ENCODE data around the gene RAP2A. TPM values are rescaled to one million over a fixed set of nuclear protein-coding genes. Genes with fewer than 3 reads are reported as not detected.

The RAP2A gene
- polyA plus RNA-seq, 3 donors: 41.3 to 43.4 (median 42.2) TPM

DNA sequence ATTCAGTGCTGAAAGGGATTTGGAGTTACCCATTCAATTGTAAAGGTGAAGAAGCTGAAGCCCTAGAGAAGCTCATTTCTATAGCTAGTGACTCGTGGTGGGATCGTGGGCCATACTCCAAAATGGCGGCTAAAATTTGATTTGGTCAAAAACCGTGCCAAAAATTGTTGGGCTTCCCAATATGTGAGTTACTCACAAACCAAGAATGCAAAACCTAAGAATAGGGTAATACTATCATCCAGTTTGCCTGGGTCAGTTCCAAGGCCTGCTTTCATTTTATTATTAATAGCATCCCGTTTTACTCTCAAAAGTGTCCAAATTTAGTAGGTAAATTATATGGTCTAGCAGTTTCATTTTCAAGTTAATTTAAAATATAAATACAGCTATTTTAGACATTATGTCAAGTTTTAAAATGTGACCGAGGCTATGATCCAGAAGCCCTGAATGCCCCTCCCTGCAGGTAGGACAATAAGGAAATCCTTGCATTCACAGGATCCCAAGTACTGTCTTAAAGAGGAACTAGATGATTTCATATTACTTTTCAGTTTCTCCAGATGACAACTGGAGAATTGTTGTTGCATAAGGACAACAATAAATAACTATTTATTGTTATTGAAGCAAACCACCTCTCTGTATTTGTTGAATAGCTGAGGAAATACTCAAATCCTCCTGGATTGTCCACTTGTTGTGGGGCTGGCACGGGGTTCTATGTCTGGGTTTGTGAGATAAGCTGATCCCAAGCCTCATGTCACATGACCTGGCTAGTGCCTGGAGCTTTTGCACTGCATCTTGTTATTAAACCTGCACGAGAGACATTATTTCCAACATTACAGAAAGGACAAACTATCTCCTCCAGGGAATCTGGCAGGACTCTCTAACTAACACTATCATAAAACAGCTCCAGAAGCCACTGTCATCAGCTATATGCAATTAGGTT lies 11.6 kb upstream of the RAP2A start:
- DNase-seq (ENCODE audit: low read depth in 3 of 3, low spot score in 2 of 3): no peak

DNA sequence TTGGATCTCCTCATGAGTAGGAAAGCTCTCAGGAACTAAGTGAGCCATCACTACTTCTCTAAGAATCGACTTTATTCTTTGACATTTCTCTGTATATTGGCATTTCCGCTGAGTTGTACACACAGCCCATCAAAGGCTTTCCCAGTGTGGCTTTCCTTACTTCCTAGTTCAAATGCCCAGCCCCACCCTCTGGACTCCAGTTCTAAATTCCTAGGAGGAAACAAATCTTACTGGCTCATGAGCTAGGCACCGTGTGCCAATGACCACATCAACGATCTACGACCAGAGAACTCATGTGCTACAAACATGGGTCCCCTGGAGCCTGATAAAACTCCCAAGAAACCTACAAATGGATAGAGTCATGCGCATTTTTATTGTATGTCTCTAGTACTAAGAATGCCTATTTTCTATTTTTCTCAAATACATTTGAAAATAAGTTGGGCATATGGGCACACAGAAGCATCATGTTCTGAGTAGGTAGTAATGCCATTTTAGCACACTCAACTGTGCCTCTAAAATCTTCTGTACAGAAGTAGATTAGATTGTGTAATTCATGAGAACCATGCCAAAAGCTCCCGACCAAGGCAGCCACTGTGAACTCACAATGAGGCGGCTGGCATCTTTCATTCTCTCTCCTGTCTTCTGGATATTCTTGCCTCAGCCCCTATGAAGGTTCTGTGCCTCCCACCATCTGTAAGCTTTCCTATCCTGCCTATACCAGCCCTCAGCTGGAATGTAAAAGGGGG lies 10.5 kb upstream of the RAP2A start:
- no peak for DNase-seq (ENCODE audit: low read depth in 3 of 3, low spot score in 2 of 3)

DNA sequence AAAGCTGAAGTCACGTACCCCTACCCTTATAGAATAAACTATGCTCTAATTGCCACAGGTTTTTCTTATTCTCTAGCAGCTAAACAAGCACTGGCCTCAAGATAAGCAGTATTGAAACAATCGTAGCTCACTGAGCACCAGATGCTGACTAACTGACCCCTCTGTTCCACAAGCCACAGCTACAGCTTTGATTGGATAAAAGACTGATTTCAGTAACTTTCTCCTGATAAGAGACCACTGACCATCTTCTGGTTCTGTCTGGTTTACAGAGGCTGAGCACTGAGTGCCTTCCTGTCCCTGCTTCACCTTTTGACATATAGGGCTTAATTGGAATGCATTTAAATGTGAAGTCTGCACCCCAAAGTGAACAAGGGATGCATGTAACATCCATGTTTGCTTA lies 8.4 kb upstream of the RAP2A start:
- no peak for DNase-seq (ENCODE audit: low read depth in 3 of 3, low spot score in 2 of 3)

DNA sequence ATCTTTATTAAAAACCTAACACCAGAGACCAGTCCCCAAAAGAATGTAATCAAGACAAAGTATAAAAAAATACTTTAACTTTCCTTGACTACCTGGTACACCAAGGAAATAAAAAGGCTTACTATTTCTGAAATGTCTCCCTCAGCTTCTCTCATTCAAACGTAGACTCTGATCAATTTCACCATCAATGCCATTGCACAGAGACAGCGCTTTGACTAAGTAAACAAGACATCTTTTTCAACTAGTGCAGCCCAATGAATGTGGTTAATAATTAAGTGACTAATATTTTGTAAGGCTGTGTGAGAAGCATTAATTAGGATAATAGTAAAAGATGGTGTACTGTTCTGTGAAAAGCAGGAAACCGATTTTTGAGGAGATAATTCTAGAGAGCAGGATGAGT lies 7.3 kb upstream of the RAP2A start:
- no peak for DNase-seq (ENCODE audit: low read depth in 3 of 3, low spot score in 2 of 3)

DNA sequence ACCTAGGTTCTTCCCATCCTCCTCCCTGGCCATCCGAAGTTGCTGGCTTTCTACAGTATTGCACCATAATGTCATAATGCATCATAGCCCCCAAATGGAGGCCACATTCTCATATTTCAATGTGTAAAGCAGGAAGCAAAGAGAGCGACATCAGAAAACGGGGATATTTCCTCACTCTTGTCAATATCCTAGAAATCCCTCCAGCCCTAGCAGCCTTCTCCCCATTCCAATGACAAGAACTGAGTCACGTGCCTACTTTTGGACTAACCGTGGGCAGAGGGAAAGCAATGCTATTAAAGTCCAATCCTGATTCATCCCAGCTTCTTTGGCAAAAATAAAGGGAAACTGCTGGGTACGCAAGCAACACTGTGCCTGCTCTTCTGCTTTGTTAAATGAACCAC lies 4.3 kb upstream of the RAP2A start:
- no peak for DNase-seq (ENCODE audit: low read depth in 3 of 3, low spot score in 2 of 3)

DNA sequence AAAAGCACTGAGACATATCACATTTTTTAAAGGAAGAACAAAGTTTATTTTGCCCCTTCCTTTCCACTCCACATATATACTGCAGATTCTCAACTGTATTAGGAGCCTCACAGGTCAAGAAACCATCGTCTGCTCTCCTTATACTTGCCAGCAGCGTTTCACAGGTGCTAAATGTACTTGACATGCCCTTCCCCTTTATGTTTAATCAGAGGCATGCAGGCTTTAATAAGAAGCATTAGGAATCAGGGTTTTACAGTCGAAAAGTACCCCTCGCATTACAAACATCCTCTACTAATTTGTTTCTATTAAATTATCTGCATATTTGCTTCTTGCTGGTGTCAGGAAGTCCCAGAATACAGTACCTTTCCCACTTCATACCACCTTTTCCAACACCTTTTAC lies 3.7 kb upstream of the RAP2A start:
- DNase-seq (ENCODE audit: low read depth in 3 of 3, low spot score in 2 of 3): no peak

DNA sequence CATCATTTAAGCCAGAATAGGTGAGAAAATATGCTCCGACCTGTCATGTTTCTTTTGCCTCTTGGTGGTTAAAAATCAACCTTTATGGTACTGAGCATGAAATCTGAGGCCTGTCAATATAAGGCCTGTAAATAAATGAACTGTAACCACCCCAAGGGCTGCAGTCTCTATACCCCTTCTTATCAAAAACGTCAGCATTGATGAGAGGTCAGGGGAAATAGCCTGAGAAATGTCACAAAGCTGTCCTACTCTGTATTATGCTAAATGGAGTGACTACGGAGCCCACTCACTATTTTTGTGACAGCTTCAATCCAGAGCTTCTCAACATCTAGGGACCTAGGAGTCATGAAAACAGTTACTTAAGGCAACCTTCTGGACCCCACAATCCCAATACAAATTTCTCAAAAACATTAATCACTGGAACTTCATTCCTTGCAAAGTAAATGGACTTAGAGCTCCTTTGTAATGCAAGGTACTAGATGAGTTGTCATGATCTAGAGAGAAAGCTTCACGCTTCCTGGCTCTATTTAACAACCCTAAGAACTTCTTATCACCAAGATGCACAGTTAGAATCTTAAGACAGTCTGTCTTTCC lies 2.7 kb upstream of the RAP2A start:
- DNase-seq (ENCODE audit: low read depth in 3 of 3, low spot score in 2 of 3): no peak

DNA sequence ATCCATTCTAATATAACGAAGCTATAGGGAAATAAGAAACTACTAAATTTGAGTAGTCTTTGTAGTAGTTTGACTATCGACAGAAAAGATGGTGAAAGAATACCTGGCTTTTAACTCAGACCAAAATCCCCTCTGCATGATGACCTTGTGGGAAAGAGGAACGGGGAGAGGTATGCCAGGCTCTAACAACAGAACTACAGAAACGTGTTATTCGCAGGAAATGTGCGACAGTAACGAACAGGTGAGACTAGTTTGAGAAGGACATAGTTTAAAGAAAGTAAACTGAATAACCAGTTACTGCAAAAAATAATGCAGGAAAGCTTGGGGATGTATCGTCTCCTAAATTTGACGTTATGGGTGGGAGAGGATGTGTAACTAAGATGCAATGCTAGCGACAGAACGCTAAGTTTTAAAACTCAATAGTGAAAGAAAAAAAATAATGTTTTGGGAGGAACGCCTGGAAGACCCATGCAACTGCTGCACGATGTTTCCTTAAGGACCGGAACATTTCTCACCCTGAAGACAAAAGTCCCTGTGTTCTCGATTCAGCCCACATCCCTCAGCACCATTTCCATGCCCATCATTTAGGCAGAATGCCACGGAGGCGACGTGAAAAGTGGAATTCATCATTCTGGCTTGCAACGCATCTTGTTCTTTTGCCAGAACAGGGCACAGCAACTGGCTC lies 1.6 kb upstream of the RAP2A start:
- no peak for DNase-seq (ENCODE audit: low read depth in 3 of 3, low spot score in 2 of 3)

DNA sequence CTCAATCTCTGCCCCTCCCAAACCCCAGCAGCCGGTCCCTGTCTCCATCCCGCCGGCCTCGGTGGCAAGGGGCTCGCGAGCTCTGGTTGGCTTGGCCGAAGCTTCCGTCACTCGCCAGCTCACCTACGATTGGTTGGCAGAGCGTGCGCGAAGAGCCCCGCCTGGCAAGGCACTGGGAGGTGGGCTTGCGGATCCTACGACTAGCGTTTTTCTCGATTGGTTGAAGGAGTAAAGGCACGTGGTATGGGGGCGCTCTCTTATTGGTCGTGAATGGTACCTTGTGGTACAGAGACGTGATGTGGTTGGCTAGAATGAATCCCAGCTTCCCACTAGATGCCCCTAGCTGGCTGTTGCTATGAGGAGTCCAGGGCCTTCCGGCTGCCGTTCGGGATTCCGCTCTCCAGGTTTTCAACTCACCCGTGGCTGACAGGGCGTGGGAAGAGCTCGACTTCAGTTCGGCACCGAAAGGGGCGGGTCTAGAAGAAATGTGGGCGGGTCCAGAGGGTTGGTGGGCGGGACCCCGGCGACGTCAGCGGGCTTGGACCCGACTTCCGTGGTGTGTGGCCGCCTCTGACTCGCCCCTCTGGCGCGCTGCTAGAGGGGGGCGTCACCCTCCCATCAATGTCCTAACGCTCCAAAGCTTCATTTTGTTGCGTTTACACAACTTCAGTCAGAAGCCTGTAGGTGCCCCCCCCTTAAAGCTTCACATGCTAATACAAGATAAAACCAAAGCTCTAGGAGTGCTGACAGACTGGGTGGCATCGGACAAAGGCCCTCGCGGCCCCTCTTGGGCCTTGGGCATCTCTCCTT lies 847 bp upstream of the RAP2A start:
- peak; percentile 99 to 100 (median 100) for DNase-seq (ENCODE audit: low read depth in 3 of 3, low spot score in 2 of 3)

DNA sequence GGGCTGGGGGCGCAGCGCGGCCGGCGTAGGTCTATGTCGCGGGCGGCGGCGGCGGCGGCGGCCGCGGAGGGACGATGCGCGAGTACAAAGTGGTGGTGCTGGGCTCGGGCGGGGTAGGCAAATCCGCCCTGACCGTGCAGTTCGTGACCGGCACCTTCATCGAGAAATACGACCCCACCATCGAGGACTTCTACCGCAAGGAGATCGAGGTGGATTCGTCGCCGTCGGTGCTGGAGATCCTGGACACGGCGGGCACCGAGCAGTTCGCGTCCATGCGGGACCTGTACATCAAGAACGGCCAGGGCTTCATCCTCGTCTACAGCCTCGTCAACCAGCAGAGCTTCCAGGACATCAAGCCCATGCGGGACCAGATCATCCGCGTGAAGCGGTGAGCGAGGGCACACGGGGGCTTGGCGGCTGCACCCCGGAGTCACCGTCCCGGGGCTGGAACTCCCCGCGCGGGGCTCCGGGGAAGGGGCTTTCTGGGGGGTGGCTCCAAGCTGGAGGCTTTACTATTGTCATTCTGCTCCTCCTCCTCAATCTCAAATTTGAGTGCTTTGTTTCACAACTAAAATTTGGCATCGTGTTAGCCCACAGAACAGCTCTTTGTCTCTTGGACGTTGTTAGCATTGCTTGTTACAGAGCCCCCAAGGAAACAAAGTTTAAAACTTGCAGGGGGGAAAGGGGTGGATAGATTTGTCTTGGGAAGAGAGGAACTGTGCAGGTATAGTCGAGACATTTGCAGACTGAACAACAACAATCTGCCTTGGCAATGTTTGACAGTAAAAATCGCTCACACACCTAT lies 630 bp downstream of the RAP2A start:
- DNase-seq (ENCODE audit: low read depth in 3 of 3, low spot score in 2 of 3): no peak

DNA sequence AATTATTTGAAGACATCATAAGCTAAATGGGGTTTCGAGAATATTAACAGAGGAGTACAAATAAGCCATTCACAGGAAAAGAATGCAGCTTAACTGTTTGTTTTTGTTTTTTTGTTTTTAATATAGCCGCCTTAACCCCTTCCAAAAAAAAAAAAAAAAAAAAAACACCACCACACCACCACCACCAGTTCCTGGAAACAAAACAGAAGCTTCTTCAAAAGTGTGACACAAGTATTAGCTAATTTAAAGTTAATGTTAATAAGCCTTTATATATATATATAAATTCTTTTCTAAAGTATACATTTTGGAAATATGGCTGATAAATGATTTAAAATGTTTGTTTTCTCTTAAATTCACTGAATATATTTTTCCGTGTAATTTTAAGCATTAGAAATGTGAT lies 1.4 kb downstream of the RAP2A start:
- no peak for DNase-seq (ENCODE audit: low read depth in 3 of 3, low spot score in 2 of 3)

DNA sequence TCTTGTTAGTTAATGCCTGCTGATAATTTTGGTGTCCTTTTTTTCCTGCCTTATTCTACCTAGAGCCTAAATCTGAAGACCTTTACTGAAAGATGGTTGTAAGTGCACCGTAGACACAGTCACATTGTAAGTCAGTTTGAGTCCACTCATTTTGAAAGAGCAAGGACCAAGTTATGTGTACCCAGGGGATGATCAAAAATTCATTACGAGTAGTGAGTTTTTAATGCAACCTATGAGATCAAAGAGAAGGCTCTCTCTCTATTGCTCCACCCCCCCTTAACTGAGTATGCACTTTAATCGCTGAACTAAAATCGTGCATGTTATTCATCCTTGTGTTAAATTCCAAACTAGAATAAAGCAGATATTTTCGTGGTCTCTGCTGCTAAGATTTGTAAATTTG lies 1.8 kb downstream of the RAP2A start:
- DNase-seq (ENCODE audit: low read depth in 3 of 3, low spot score in 2 of 3): no peak

DNA sequence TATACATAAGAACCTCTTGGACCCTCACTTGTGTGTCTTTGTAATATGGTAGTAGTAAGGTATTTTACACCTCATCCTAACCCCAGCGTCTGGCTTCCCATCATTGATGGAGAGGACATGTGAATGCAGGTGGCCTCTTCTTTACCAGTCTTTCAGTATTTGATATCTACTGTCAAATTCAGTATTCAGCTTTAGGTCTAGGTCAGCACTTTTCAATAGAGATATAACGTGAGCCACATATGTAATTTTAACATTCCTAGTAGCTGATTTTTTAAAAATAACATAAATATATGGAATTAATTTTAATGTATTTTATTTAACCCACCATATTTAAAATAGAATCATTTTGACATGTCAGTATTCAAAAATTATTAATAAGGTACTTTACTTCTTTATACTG lies 2.9 kb downstream of the RAP2A start:
- DNase-seq (ENCODE audit: low read depth in 3 of 3, low spot score in 2 of 3): no peak

DNA sequence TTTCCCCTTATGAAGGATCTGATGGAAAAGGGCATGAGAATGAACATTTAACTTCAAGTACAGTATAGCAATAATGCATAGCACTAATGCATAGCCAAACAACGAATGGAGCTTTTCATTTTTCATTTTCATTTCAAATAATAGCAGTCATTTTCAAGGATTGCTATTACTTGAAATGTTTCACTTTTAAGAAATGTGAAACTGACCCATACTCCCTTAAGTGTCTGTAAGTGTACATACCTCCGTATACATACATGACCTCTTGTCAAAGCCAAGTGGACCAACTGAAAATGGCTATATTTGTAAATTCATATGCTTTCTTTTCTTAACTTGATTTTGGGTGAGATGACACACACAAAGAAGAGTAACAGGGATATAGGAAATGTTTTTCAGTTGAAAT lies 3.8 kb downstream of the RAP2A start:
- DNase-seq (ENCODE audit: low read depth in 3 of 3, low spot score in 2 of 3): no peak

DNA sequence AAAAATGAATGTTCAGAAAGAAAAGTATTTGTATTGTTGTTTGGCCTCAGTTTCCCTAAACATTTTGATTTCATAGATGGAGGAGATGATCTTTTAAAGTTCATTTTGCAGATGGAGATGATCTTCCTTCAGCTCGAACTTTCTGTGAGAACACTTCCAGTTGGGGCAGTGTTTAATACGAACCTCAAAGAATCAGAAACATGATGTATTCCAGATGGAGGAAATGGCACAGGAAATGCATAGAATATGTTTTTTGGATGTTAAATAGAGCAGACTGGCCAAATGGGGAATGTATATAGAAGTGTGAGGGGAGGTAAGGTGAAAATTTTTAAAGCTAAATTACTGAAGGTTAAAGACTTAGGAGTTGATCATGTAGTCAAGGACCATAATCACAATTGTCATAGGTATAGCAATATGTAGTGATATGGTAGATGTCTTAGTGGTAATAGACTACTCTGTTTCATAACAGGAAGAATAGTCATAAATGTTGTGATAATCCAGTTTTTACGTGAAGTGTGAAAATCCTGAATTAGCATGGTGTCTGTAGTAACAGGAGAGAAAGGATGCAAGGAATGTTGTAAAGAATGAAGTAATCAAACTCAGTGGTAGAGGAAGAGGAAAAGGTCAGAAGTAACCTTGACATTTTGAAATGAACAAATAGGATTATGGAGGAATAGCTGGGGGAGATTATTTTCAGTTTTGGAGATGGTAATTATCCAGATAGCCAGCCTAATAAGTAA lies 5.1 kb downstream of the RAP2A start:
- DNase-seq (ENCODE audit: low read depth in 3 of 3, low spot score in 2 of 3): no peak

DNA sequence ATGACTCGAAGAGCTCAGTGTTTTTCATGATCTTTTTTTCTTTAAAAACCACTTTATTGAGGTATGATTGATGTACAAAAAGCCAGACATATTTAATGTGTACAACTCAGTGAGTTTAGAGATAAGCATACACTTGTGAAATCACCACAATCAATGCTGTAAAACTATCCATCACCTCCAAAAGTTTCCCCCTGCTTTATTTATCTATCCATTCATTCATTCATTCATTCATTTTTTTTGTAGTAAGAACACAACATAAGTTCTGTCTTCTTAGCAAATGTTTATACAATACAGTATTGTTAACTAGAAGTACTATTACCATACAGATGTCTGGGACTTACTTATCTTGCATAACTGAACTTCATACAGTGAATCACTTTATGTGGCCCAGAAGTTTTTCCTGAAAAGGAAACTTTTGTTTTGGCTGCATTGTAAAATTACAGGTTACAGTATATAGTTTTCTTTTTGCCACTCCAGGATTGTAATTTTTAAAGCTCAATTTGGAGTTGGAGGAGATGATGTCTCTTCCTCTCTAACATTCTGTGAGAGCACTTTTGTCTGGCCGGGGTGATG lies 6.7 kb downstream of the RAP2A start:
- no peak for DNase-seq (ENCODE audit: low read depth in 3 of 3, low spot score in 2 of 3)

DNA sequence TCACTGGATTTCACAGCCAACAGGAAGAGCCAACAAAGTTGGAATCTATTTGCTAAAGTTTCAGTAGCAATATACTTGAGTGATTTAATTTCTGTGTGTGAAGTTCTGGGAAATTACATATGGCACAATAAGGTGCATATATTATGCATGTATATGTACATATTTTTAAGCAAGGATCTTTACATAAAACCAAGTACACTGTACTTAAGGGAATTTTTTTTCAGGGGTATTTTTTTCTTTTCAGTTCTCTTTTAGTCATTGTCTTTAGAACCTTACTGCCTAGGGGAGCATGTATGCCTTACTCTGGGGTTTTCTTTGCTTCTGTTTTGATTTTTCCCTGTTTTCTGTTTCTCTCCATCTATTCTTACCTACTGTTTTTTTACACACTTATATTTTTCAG lies 7.4 kb downstream of the RAP2A start:
- DNase-seq (ENCODE audit: low read depth in 3 of 3, low spot score in 2 of 3): no peak

DNA sequence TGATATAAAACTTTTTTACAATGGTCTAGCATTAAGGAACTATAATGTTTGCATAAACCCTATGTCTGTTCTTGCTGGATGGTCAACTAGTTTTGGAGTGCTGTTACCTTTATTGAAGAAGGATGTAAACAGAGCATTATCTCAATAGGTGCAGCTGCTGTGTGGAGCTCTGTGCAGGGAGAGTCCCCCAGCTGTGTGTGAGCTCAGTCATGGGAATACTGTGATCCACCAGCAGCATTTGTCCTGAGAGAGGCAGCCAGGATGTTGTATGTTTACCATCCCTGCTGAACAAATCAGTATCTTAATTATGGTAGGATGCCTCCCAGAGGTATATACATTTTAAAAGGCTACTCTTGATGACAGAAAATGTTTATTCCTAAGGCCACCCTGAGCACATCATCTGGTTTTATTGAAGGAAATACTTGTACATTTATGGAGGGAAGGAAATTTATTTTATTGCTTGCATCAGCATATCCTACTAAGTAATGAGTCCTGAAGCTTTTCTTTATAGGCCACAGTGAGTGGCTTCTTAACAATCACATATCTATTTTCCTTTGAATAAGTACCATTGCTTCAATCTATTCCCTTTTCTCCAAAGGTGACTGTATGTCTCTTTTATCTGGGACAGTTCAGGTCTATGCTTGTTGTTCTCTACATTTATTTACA lies 11.7 kb downstream of the RAP2A start:
- DNase-seq (ENCODE audit: low read depth in 3 of 3, low spot score in 2 of 3): no peak
